Spleen (tissue), 11 donors: ENCODE results near the gene APLF. TPM values are rescaled to one million over a fixed set of nuclear protein-coding genes. Genes with fewer than 3 reads are reported as not detected.

Experiments
- DNase-seq: peaks from one replicate; pipeline ENCODE4 v3.0.0-alpha.2; 2020
- H3K27ac ChIP-seq, 8 donors: fragments of 200-600 bp; sonication (generic) in 7 of 8; 1 replicate in 4 of 8; 2 replicates in 4 of 8; pipeline versions ENCODE4 v1.5.0 to v1.8.0; 2016 to 2021; ENCODE audit warnings: inconsistent platforms in 4 of 8, mild to moderate bottlenecking in 4 of 8, moderate library complexity in 1 of 8
- H3K27me3 ChIP-seq, 7 donors: fragments of 200-600 bp; sonication (generic) in 6 of 7; replicated peaks in 1 of 7; 1 replicate in 4 of 7; 2 replicates in 3 of 7; pipeline versions ENCODE4 v1.5.0 to v1.8.0; 2016 to 2021; ENCODE audit warnings: inconsistent platforms in 3 of 7, mild to moderate bottlenecking in 1 of 7
- H3K36me3 ChIP-seq, 6 donors: fragments of 200-600 bp; sonication (generic) in 5 of 6; 1 replicate in 4 of 6; 2 replicates in 2 of 6; pipeline versions ENCODE4 v1.5.0 to v1.8.0; 2016 to 2021; ENCODE audit warnings: inconsistent platforms in 2 of 6
- H3K4me1 ChIP-seq, 6 donors: fragments of 200-600 bp; sonication (generic) in 5 of 6; 1 replicate in 3 of 6; 2 replicates in 3 of 6; pipeline versions ENCODE4 v1.5.0 to v1.8.0; 2016 to 2021; ENCODE audit warnings: inconsistent platforms in 3 of 6
- H3K4me3 ChIP-seq, 8 donors: fragments of 200-600 bp; sonication (generic) in 7 of 8; 1 replicate in 4 of 8; 2 replicates in 4 of 8; pipeline versions ENCODE4 v1.5.0 to v1.8.0; 2016 to 2021; ENCODE audit warnings: inconsistent platforms in 4 of 8, mild to moderate bottlenecking in 4 of 8, moderate library complexity in 2 of 8
- H3K9me3 ChIP-seq, 8 donors: fragments of 200-600 bp; sonication (generic) in 7 of 8; 1 replicate in 4 of 8; 2 replicates in 4 of 8; pipeline versions ENCODE4 v1.5.0 to v1.8.0; 2016 to 2021; ENCODE audit warnings: inconsistent platforms in 4 of 8
- CTCF ChIP-seq, 11 experiments: fragments of 200-600 bp in 7 of 11; fragments of 450-650 bp in 4 of 11; sonication (generic) in 4 of 11; IDR thresholded peaks in 8 of 11; conservative IDR thresholded peaks in 3 of 11; 1 replicate in 7 of 11; 2 replicates in 4 of 11; pipeline versions ENCODE4 v1.4.0 to v1.8.0; 2016 to 2021; ENCODE audit warnings: antibody characterized with exemption in 11 of 11, inconsistent platforms in 4 of 11, mild to moderate bottlenecking in 1 of 11
- POLR2A ChIP-seq, 3 donors: fragments of 450-650 bp; IDR thresholded peaks; one replicate each; pipeline ENCODE4 v1.5.1; 2017; ENCODE audit warnings: antibody characterized with exemption in 3 of 3, mild to moderate bottlenecking in 1 of 3
- POLR2AphosphoS5 ChIP-seq, 3 donors: sonication (generic); formaldehyde crosslinking; IDR thresholded peaks; one replicate each; pipeline ENCODE4 v1.5.1; 2017; ENCODE audit warnings: antibody characterized with exemption in 3 of 3
- WGBS, 5 donors: extraction: QIAGEN DNeasy Blood & Tissue Kit in 3 of 5; methylation state at CpG; one replicate each; pipeline versions ENCODE4 v1.1.5 to v1.1.7; 2013 to 2018; 5-methylcytosine and 5-hydroxymethylcytosine counted together
- intact Hi-C: fragments of 100-400 bp; cut with DNase I; formaldehyde crosslinking; loops from one replicate; pipeline ENCODE4 v1.15.0; 2023; ENCODE audit warnings: low total_unique reads
- polyA plus RNA-seq, 3 donors: library from polyadenylated mRNA; stranded (reverse); fragments of 200-250 nt; gene quantifications; one replicate each; pipeline ENCODE4 v1.2.1, GENCODE V29; 2013
- total RNA-seq, 7 donors: library from RNA; depleted of rRNA in 3 of 7; stranded (reverse); fragments of >200 nt in 3 of 7; fragmentation: NEBNext Ultra II Directional in 4 of 7; extraction: Animal tissue kit (Norgen Biotek cat#: 25700) in 4 of 7; gene quantifications; one replicate each; pipeline versions ENCODE4 v1.1.0 to v1.2.1, GENCODE V29; 2016 to 2021
- donor health status: healthy with polysubstance abuse.
- donor health status: DM: no; HTN: no; CAD: no; lungs with moderate emphysema.
- donor health status: DM: no; HTN: no; CAD: no.
- donor health status: Bipolar disorder and iron deficiency.
- donor health status: healthy.
- donor health status: DM: no; HTN: no; CAD: no.
- donor health status: DM: yes; HTN: yes; CAD: no.

APLF gene
- total and polyA plus RNA-seq, 10 donors, result 1.1 to 7.2 (median 5.0) TPM

GRCh38 chr2:68612765-68613519, 145.6 kb downstream of the APLF start:
- no peak overlapping the region for H3K27ac ChIP-seq
- no peaks in the 10 kb centered on the region for H3K36me3 ChIP-seq
- intact Hi-C loops, result no loop called here
- 87 to 95% (median 89%) methylated on average over 5 of the region's 5 CpGs for WGBS, 5 donors
- peaks cover 0 to 28% (median 16%) of the 10 kb centered on the region in 8 donors for H3K9me3 ChIP-seq
- no peak overlapping the region for H3K4me3 ChIP-seq
- H3K4me1 ChIP-seq, result no peaks in the 10 kb centered on the region
- H3K27me3 ChIP-seq, result no peaks in the 10 kb centered on the region
- no peak for TF ChIP-seq POLR2A (IDR thresholded peaks at IDR 0.05)
- no peak for TF ChIP-seq POLR2AphosphoS5 (IDR thresholded peaks at IDR 0.05)
- DNase-seq, result no peak

- H3K27me3 ChIP-seq, result no peaks in the 10 kb centered on the region
- intact Hi-C loops, result no loop called here
- TF ChIP-seq POLR2AphosphoS5 (IDR thresholded peaks at IDR 0.05) (no peak), CTCF (IDR thresholded peaks at IDR 0.05 in 8 of 11, conservative IDR thresholded peaks at IDR 0.05 in 3 of 11) (no peak)
- H3K4me1 ChIP-seq, result no peaks in the 10 kb centered on the region
- no peak overlapping the region for H3K27ac ChIP-seq
- no peaks in the 10 kb centered on the region for H3K36me3 ChIP-seq
- H3K4me3 ChIP-seq, result no peak overlapping the region
- H3K9me3 ChIP-seq, result peaks cover 0 to 27% (median 18%) of the 10 kb centered on the region in 8 donors
- DNase-seq, result no peak
These were observed 153.4 kb downstream of the APLF start for GRCh38 chr2:68620772-68621171.

- Histone ChIP-seq H3K4me3 (no peak overlapping the region), H3K27me3 (no peaks in the 10 kb centered on the region), H3K27ac (no peak overlapping the region), H3K36me3 (no peaks in the 10 kb centered on the region), H3K9me3 (peaks cover 0 to 34% (median 22%) of the 10 kb centered on the region in 8 donors), H3K4me1 (no peaks in the 10 kb centered on the region)
- DNase-seq, result no peak
- no peak for TF ChIP-seq CTCF (IDR thresholded peaks at IDR 0.05 in 8 of 11, conservative IDR thresholded peaks at IDR 0.05 in 3 of 11)
- TF ChIP-seq POLR2AphosphoS5 (IDR thresholded peaks at IDR 0.05), result no peak
- TF ChIP-seq POLR2A (IDR thresholded peaks at IDR 0.05), result no peak
- WGBS, 5 donors, result 87 to 98% (median 92%) methylated on average over 6 of the region's 6 CpGs
- intact Hi-C loops, result no loop called here
These were observed 156.4 kb downstream of the APLF start for GRCh38 chr2:68623820-68624219.

- WGBS, 5 donors, result 87 to 97% (median 95%) methylated on average over 3 of the region's 3 CpGs
These were observed 160.2 kb downstream of the APLF start for GRCh38 chr2:68627615-68628014.

More at GRCh38 chr2:68627615-68628014, 160.2 kb downstream of the APLF start:
- H3K4me1 ChIP-seq, result no peaks in the 10 kb centered on the region
- H3K27me3 ChIP-seq, result no peaks in the 10 kb centered on the region
- no peak overlapping the region for H3K27ac ChIP-seq
- DNase-seq, result no peak
- TF ChIP-seq POLR2A (IDR thresholded peaks at IDR 0.05), result no peak
- TF ChIP-seq POLR2AphosphoS5 (IDR thresholded peaks at IDR 0.05), result no peak
- no peak for TF ChIP-seq CTCF (IDR thresholded peaks at IDR 0.05 in 8 of 11, conservative IDR thresholded peaks at IDR 0.05 in 3 of 11)
- no peak overlapping the region for H3K4me3 ChIP-seq
- no peaks in the 10 kb centered on the region for H3K36me3 ChIP-seq
- H3K9me3 ChIP-seq, result peaks cover 0 to 33% (median 21%) of the 10 kb centered on the region in 8 donors
- intact Hi-C loops, result no loop called here

Other genes with a start within 250 kb of the APLF start
- 10 to 100 TPM; 55.2 to 78.2 (median 69.8) TPM for gene PPP3R1, start 215.1 kb upstream of the APLF start, total RNA-seq
- 10 to 100 TPM; 13.7 to 26.2 (median 18.8) TPM for gene PPP3R1, start 215.1 kb upstream of the APLF start, polyA plus RNA-seq
- gene CNRIP1, start 147.6 kb upstream of the APLF start, total RNA-seq, result 10 to 100 TPM; 12.1 to 26.7 (median 20.8) TPM
- gene CNRIP1, start 147.6 kb upstream of the APLF start, polyA plus RNA-seq, result 10 to 100 TPM in 2 of 3 donors, 1 to 10 TPM in 1; 7.8 to 17.5 (median 11.9) TPM
- gene PLEK, start 102.3 kb upstream of the APLF start, total RNA-seq, result 100 to 1,000 TPM in 5 of 7 donors, 10 to 100 TPM in 2; 79.9 to 202 (median 136) TPM
- gene PLEK, start 102.3 kb upstream of the APLF start, polyA plus RNA-seq, result 10 to 100 TPM; 49.1 to 67.7 (median 53.0) TPM
- gene FBXO48, start 291 bp upstream of the APLF start, total RNA-seq, result 1 to 10 TPM; 1.2 to 2.6 (median 2.3) TPM
- gene FBXO48, start 291 bp upstream of the APLF start, polyA plus RNA-seq, result under 1 TPM; 0.72 to 0.99 (median 0.79) TPM
- under 1 TPM in 1 of 7 donors, not detected in 6; 0.09 TPM for gene PROKR1, start 176.0 kb downstream of the APLF start, total RNA-seq
- under 1 TPM in 2 of 3 donors, not detected in 1; 0.02 to 0.03 TPM for gene PROKR1, start 176.0 kb downstream of the APLF start, polyA plus RNA-seq